Transverse colon (tissue), 4 donors: ENCODE results near the gene HIGD2A. TPM values are rescaled to one million over a fixed set of nuclear protein-coding genes. Genes with fewer than 3 reads are reported as not detected.

Source experiments
- DNase-seq: peaks from one replicate; pipeline ENCODE4 v3.0.0-alpha.2; 2019
- H3K27ac ChIP-seq, 4 donors: fragments of 200-600 bp; sonication (generic); 2 replicates each; pipeline ENCODE4 v1.5.1; 2016 to 2018; ENCODE audit warnings: inconsistent platforms in 4 of 4
- H3K27me3 ChIP-seq: fragments of 200-600 bp; sonication (generic); 2 replicates; pipeline ENCODE4 v1.5.1; 2017; ENCODE audit warnings: inconsistent platforms
- H3K36me3 ChIP-seq, 4 donors: fragments of 200-600 bp; sonication (generic); 2 replicates each; pipeline ENCODE4 v1.5.1; 2017 to 2019; ENCODE audit warnings: inconsistent platforms in 4 of 4
- H3K4me1 ChIP-seq, 4 donors: fragments of 200-600 bp; sonication (generic); 2 replicates each; pipeline ENCODE4 v1.5.1; 2017 to 2020; ENCODE audit warnings: inconsistent platforms in 4 of 4
- H3K4me3 ChIP-seq, 4 donors: fragments of 200-600 bp; sonication (generic); 1 replicate in 1 of 4; 2 replicates in 3 of 4; pipeline versions ENCODE4 v1.5.1 to v1.6.1; 2017 to 2019; ENCODE audit warnings: inconsistent platforms in 4 of 4
- H3K9me3 ChIP-seq, 2 donors: fragments of 200-600 bp; sonication (generic); 2 replicates each; pipeline ENCODE4 v1.5.1; 2017 to 2019; ENCODE audit warnings: inconsistent platforms in 2 of 2
- EP300 ChIP-seq: sonication (generic); formaldehyde crosslinking; IDR thresholded peaks from one replicate; pipeline ENCODE4 v1.6.1; 2017; ENCODE audit warnings: antibody characterized with exemption, low read depth
- POLR2A ChIP-seq: fragments of 450-650 bp; IDR thresholded peaks from one replicate; pipeline ENCODE4 v1.6.1; 2016; ENCODE audit warnings: antibody characterized with exemption, mild to moderate bottlenecking, moderate library complexity
- POLR2AphosphoS5 ChIP-seq, 3 donors: sonication (generic); formaldehyde crosslinking; IDR thresholded peaks; one replicate each; pipeline ENCODE4 v1.6.1; 2016; ENCODE audit warnings: antibody characterized with exemption in 3 of 3
- WGBS, 2 donors: methylation state at CpG; one replicate each; pipeline ENCODE4 v1.1.5; 2018; ENCODE audit warnings: low coverage in 1 of 2; 5-methylcytosine and 5-hydroxymethylcytosine counted together
- in situ Hi-C, 4 donors: fragments of 200-750 bp; cut with MboI; loops; one replicate each; pipeline versions ENCODE4 v1.15.0 to v1.15.1; 2017; ENCODE audit warnings: low sequenced_read_pairs in 3 of 4, low pct_ligation_motif_present in 1 of 4, low pct_unique_long_range_greater_than_20kb in 1 of 4
- intact Hi-C: fragments of 100-400 bp; cut with DNase I; formaldehyde crosslinking; loops from one replicate; pipeline ENCODE4 v1.15.1; 2023; ENCODE audit warnings: low total_unique reads
- total RNA-seq, 4 donors: library from RNA; depleted of rRNA; stranded (reverse); fragments of >200 nt; gene quantifications; one replicate each; pipeline ENCODE4 v1.1.0, GENCODE V29; 2016
- TF ChIP-seq, protein P1 (sequence below), 5 experiments: fragments of 200-600 bp in 3 of 5; fragments of 450-650 bp in 2 of 5; sonication (generic) in 3 of 5; IDR thresholded peaks; 1 replicate in 2 of 5; 2 replicates in 3 of 5; pipeline ENCODE4 v1.5.1; 2016 to 2017; ENCODE audit warnings: antibody characterized with exemption in 5 of 5, inconsistent platforms in 3 of 5, mild to moderate bottlenecking in 2 of 5, moderate library complexity in 1 of 5

The HIGD2A gene
- total RNA-seq, 4 donors from 2014 or later, result 158 to 320 (median 207) TPM

DNA sequence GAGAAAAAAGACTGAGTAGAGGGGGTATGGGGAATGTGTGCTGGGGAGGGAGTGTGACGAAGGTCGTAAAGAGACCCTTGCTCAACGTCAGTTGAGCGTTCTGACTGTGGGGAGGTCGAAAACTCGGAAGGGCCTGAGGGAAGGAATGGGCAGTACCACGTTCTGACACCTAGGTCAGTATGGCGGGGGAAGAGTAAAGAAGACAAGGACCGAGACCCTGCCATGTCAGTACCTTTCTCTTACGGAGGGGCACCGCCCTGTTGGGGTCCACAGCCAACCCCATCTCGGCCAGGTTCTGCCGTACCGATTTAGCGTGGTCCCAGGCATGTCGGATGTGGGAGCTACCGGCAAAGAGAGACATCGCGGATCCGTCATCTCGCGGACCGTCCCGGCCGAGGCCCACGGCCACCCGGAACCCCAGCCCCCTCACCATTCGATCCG, 528 bp upstream of the HIGD2A start:
- Histone ChIP-seq H3K4me3 (peak overlapping the region; percentile 60 to 78 (median 72)), H3K36me3 (peaks cover 0 to 24% (median 10%) of the 10 kb centered on the region in 4 donors), H3K9me3 (no peaks in the 10 kb centered on the region), H3K27me3 (no peaks in the 10 kb centered on the region), H3K4me1 (peaks cover 0 to 30% (median 18%) of the 10 kb centered on the region in 4 donors), H3K27ac (peak overlapping the region; percentile 92 to 98 (median 96))
- WGBS, 2 donors, result 0 to 1% methylated on average over 4 to 20 of the region's 29 CpGs
- intact Hi-C loops, result no loop called here
- TF ChIP-seq, protein P1, sequence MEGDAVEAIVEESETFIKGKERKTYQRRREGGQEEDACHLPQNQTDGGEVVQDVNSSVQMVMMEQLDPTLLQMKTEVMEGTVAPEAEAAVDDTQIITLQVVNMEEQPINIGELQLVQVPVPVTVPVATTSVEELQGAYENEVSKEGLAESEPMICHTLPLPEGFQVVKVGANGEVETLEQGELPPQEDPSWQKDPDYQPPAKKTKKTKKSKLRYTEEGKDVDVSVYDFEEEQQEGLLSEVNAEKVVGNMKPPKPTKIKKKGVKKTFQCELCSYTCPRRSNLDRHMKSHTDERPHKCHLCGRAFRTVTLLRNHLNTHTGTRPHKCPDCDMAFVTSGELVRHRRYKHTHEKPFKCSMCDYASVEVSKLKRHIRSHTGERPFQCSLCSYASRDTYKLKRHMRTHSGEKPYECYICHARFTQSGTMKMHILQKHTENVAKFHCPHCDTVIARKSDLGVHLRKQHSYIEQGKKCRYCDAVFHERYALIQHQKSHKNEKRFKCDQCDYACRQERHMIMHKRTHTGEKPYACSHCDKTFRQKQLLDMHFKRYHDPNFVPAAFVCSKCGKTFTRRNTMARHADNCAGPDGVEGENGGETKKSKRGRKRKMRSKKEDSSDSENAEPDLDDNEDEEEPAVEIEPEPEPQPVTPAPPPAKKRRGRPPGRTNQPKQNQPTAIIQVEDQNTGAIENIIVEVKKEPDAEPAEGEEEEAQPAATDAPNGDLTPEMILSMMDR (IDR thresholded peaks at IDR 0.05), result no peak
- TF ChIP-seq POLR2AphosphoS5 (IDR thresholded peaks at IDR 0.05), result no peak
- no peak for TF ChIP-seq EP300
- no peak for TF ChIP-seq POLR2A
- no peak for DNase-seq
- in situ Hi-C loops, result no loop called here

DNA sequence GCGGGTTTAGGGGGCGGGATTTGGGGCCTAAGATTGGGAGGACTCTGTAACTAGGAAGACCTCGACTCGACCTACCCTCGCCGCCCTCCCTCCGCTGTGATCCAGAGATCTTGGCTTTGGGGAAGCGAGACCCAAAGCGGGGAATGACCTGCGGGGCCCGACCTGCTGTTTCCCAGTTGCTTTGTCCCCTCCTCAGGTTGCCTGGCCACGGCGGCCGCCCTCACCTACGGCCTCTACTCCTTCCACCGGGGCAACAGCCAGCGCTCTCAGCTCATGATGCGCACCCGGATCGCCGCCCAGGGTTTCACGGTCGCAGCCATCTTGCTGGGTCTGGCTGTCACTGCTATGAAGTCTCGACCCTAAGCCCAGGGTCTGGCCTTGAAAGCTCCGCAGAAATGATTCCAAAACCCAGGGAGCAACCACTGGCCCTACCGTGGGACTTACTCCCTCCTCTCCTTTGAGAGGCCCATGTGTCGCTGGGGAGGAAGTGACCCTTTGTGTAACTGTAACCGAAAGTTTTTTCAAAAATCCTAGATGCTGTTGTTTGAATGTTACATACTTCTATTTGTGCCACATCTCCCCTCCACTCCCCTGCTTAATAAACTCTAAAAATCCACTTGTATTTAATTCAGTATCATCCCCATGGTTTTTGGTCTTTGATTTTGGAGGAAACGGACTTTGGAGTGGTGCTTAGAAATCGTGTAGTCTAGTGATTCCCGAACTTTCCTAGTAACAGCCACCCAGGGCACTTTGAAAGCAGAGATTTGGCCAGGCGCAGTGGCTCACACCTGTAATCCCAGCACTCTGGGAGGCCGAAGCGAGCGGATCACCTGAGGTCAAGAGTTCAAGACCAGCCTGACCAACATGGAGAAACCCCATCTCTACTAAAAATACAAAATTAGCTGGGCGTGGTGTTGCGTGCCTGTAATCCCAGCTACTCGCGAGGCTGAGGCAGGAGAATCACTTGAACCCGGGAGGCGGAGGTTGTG, 878 bp downstream of the HIGD2A start:
- Histone ChIP-seq H3K9me3 (no peaks in the 10 kb centered on the region), H3K36me3 (peaks cover 0 to 16% (median 5%) of the 10 kb centered on the region in 4 donors), H3K27me3 (no peaks in the 10 kb centered on the region), H3K27ac (peak overlapping the region; percentile 92 to 98 (median 96)), H3K4me1 (peaks cover 0 to 30% (median 18%) of the 10 kb centered on the region in 4 donors), H3K4me3 (peak overlapping the region; percentile 43 to 73 (median 66))
- in situ Hi-C loops (no loop called here), intact Hi-C loops (no loop called here)
- DNase-seq, result no peak
- TF ChIP-seq EP300, result no peak
- TF ChIP-seq POLR2A, result peak; percentile 96
- TF ChIP-seq POLR2AphosphoS5 (IDR thresholded peaks at IDR 0.05), result peak; percentile 78 to 96 (median 95)
- WGBS, 2 donors, result 0 to 26% methylated on average over 1 to 41 of the region's 41 CpGs

DNA sequence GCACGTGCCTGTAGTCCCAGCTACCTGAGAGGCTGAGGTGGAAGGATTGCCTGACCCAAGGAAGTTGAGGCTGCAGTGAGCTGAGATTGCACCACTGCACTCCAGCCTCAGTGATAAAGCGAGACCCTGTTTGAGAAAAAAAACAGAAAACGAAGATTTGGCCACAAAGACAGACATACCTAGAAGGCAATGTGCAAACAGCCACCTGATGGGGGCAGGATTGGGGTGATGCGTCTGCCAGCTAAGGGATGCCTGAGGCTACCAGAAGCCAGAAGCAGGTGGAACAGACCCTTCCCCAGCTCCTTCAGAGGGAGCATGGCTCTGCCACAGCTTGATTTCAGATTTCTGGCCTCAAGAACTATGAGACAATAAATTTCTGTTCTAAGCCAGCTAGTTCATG, 2.9 kb downstream of the HIGD2A start:
- Histone ChIP-seq H3K27ac (no peak overlapping the region), H3K4me3 (no peak overlapping the region), H3K36me3 (peaks cover 0 to 10% (median 0%) of the 10 kb centered on the region in 4 donors), H3K27me3 (no peaks in the 10 kb centered on the region), H3K4me1 (peaks cover 0 to 28% (median 18%) of the 10 kb centered on the region in 4 donors), H3K9me3 (no peaks in the 10 kb centered on the region)
- no peak for DNase-seq
- TF ChIP-seq POLR2AphosphoS5 (IDR thresholded peaks at IDR 0.05) (no peak), EP300 (no peak)
- TF ChIP-seq, protein P1 (IDR thresholded peaks at IDR 0.05), result no peak
- whole genome bisulfite sequencing, 2 donors, result 90 to 100% methylated on average over 1 to 4 of the region's 4 CpGs
- intact Hi-C loops, result no loop called here
- in situ Hi-C loops, result no loop called here

DNA sequence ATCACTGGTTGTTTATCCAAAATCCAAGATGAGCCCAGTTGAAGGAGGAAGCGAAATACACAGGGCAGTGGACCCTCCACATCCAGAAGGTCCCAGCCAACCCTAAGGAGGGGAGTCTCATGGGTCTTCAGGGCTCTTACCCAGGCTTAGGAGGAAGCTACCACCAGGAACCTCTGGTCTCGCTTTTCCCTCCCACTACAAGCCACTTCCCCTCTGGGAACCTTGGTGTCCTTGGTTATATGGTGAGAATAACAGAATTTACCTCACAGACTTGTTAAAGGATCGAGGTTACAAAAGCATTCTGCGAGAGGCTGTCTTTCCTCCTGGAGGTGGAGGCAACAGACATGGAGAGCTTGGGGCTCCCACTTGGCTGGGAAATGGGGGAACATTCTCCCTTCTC, 3.4 kb downstream of the HIGD2A start:
- in situ Hi-C loops (no loop called here), intact Hi-C loops (no loop called here)
- WGBS, 2 donors, result 90% methylated on average over 4 of the region's 4 CpGs; no CpG with 5 or more reads in 1 of the 2 donors
- Histone ChIP-seq H3K36me3 (peaks cover 0 to 10% (median 0%) of the 10 kb centered on the region in 4 donors), H3K4me1 (peaks cover 0 to 23% (median 15%) of the 10 kb centered on the region in 4 donors), H3K9me3 (no peaks in the 10 kb centered on the region), H3K27ac (peak overlapping the region in 1 of 4 donors; percentile 23), H3K27me3 (no peaks in the 10 kb centered on the region), H3K4me3 (no peak overlapping the region)
- no peak for DNase-seq
- no peak for TF ChIP-seq POLR2A
- TF ChIP-seq, protein P1 (IDR thresholded peaks at IDR 0.05), result no peak
- no peak for TF ChIP-seq POLR2AphosphoS5 (IDR thresholded peaks at IDR 0.05)
- no peak for TF ChIP-seq EP300
